Embryonic facial prominence (tissue), 1 donor: ENCODE data around the gene OPHN1.

ENCODE experiments used
- DNase-seq: peaks from one replicate; pipeline ENCODE4 v3.0.0-alpha.2; 2016; ENCODE audit errors: extremely low spot score

OPHN1 gene, protein sequence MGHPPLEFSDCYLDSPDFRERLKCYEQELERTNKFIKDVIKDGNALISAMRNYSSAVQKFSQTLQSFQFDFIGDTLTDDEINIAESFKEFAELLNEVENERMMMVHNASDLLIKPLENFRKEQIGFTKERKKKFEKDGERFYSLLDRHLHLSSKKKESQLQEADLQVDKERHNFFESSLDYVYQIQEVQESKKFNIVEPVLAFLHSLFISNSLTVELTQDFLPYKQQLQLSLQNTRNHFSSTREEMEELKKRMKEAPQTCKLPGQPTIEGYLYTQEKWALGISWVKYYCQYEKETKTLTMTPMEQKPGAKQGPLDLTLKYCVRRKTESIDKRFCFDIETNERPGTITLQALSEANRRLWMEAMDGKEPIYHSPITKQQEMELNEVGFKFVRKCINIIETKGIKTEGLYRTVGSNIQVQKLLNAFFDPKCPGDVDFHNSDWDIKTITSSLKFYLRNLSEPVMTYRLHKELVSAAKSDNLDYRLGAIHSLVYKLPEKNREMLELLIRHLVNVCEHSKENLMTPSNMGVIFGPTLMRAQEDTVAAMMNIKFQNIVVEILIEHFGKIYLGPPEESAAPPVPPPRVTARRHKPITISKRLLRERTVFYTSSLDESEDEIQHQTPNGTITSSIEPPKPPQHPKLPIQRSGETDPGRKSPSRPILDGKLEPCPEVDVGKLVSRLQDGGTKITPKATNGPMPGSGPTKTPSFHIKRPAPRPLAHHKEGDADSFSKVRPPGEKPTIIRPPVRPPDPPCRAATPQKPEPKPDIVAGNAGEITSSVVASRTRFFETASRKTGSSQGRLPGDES

DNA sequence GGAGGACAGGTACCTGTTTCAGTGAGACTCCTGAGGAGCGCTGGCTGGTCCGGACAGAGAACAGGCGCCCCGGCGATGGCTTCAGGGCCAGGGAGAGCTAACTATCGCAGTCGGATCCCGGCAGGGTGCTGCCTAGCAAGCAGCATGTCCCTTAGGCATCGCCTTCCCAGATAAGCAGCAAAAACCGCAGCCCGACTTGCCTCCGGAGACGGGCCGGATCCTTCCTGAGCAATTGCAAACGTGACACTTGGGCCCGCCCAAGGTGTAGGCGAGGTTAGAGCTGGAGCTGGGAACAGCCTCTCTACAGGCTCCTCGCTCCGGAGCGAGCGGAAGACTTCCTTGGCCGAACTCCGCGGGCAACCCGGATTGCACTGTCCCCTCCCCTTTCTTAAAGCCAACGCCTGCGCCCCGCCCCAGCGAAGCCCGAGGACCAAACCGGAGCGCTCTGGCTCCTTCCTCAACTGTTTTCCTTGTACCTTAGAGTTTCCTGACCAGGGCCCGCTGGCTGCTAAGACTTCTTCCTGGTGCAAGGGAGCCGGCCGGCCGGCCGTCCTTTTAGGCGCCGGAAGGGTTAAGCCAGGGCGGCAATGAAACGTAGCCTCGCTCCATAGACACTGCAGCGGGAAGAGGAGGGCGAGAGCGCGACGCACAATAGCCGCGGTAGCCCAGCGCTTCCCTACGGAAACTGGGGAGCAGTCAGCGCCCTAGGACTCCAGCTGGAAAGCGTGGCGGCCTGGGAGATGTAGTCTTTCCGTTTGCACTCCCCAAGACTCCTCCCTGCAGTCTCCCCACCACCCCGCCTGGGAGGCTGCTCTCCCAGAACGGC lies at the start of gene OPHN1:
Gene OPHN1 (minus strand): TSS at position 341 of the 826 bp plus-strand sequence. CDS start 475 bp downstream, outside the sequence.
- peak; percentile 34 for DNase-seq

DNA sequence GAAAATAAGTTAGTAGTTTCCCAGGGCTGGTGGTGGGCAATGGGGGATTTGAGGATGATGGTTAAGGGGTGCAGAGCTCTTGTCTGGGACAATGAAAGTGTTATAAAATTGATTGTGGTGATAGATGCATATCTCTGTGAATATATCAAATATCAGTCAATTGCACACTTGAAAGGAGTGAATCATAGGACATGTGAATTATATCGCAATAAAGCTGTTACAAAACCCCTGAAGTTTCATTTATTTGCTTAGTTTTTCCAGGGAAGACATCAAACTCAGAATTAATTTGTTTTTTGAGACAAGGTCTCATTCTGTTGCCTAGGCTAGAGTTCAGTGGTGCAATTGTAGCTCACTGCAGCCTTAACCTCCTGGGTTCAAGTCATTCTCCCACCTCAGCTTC lies 47.7 kb upstream of the OPHN1 start:
- DNase-seq = no peak

DNA sequence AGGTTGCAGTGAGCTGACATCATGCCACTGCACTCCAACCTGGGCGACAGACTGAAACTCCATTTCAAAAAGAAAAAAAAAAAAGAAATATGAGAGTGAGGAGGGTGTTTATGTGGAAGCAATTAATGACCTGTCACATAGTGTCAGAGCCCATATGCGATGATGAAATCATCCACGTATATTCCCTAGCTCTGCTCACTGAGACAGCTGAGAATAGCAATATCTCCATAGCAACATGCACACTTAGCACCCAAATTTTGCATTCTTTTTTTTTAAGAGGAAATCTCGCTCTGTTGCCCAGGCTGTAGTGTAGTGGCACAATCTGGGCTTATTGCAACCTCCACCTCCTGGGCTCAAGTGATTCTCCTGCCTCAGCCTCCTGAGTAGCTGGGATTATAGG lies 31.5 kb upstream of the OPHN1 start:
- DNase-seq = no peak

DNA sequence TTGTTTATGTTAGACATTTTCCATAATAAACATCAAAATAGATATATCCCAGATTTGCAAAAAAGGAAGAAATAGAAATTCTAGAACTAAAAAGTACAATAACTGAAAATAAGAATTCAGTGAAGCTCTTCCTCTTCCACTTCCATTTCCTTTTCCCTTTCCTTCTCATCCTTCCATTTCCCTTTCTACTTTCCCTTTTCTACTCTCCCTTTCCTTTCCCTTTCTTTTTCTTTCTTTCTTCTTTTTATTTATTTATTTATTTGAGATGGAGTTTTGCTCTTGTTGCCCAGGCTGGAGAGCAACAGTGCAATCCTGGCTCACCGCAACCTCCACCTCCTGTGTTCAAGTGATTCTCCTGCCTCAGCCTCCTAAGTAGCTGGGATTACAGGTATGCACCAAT lies 30.6 kb upstream of the OPHN1 start:
- DNase-seq = no peak

DNA sequence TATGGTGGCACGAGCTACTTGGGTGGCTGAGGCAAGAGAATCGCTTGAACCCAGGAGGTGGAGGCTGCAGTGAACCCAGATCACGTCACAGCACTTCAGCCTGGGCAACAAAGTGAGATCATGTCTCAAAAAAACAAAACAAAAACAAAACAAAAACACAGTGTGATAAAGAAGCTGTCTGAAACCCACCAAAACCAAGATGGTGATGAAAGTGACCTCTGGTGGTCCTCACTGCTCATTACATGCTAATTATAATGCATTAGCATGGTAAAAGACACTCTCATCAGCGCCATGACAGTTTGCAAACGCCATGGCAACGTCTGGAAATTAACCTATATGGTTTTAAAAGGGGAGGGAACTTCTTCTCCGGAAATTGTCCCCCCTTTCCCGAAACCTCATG lies 29.4 kb upstream of the OPHN1 start:
- no peak for DNase-seq

DNA sequence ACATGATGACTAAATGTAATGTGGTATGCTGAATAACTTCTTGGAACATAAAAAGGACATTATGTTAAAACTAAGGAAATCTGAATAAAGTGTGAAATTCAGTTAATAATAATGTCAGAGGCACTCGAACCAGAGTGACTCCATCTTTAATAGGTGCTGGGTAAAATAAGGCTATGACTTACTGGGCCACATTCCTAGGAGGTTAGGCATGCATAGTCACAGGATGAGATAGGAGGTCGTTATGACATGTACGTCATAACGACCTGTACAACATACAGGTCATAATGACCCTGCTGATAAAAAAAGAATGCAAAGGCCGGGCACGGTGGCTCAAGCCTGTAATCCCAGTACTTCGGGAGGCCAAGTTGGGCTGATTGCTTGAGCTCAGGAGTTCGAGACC lies 28.9 kb upstream of the OPHN1 start:
- no peak for DNase-seq

DNA sequence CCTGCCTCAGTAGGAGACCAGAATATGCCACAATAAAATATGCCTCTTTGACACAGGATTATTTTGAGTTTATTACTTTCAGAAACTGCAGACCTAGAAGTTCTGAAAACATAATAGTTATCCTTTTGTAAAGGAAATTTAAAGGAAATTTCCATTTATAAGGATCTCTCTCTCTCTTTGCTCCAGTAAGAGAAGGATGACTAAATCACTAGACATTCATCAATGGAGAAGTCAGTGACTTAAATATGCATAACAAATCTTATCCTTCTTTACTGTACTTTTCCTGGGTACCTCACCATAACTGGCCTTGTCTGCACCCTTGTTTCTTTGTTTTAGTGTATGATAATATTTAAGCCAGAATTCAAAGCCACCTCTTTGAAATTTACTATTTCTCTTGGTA lies 28.3 kb upstream of the OPHN1 start:
- no peak for DNase-seq

DNA sequence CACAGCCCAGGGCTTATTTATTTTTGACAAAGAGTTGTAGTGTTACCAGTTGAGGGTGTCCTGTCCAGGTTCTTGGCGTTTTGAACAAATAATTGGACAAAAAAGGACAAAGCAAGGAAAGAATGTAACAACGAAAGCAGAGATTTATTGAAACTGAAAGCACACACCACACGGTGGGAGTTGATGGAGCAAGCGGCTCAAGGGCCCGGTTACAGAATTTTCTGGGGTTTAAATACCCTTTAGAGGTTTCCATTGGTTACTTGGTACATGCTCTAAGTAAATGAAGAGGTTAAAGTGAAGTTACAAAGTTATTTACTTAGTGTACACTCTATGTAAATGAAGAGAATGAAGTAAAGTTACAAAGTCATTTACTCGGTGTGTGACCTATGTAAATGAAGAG lies 27.8 kb upstream of the OPHN1 start:
- DNase-seq = no peak

DNA sequence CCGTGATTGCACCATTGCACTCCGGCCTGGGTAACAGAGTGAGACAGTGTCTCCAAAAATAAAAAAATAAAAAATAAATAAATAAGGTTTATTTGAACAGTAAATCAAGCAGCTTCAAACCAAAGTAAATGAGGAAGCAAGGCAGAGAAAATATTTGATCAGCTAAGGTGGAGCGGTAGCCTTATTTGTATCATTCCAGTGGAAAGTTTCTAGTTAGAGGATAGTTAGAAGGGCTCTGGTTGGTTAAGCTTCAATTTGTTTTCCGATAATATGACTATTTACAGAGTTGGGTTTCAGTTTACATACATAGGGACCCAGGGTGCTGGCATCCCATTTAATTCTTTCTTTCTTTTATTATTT lies 21.8 kb upstream of the OPHN1 start:
- no peak for DNase-seq

DNA sequence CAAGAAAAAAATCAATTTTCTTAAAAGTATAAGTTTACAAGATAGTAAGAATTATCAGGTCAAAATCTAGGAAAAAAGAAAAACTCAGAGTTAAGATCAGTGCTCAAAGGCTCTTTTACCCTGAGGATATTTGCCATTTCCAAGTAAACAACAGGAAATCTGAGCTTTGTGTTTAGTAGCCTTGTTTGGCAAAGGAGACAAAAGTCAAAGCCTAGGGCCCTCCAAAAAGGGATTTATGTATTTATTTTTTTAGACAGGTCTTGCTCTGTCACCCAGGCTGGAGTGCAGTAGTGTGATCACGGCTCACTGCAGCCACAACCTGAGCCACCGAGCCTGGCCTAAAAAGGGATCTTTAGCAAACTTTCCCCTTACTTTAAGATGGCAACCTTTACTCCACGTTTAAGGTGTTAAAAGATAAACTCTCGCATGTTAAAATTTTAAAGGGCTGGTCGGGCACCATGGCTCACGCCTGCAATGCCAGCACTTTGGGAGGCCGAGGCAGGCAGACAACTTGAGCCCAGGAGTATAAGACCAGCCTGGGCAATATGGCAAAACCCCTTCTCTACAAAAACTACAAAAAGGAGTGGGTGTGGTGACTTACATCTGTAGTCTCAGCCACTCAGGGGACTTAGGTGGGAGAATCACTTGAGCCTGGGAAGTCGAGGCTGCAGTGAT lies 21.3 kb upstream of the OPHN1 start:
- DNase-seq = no peak

DNA sequence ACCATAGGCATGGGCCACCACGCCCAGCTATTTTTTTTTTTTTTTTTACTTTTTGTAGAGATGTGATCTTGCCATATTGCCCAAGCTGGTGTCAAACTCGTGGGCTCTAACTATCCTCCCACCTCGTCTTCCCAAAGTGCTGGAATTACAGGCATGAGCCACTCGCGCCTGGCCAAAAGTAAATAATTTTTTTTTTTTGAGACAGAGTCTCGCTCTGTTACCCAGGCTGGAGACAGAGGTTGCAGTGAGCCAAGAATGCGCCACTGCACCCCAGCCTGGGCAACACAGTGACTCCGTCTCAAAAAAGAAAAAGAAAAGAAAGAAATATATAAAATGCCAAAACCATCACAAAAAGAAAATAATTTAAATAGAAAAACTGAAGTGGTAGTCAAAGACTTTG lies 18.4 kb upstream of the OPHN1 start:
- no peak for DNase-seq

DNA sequence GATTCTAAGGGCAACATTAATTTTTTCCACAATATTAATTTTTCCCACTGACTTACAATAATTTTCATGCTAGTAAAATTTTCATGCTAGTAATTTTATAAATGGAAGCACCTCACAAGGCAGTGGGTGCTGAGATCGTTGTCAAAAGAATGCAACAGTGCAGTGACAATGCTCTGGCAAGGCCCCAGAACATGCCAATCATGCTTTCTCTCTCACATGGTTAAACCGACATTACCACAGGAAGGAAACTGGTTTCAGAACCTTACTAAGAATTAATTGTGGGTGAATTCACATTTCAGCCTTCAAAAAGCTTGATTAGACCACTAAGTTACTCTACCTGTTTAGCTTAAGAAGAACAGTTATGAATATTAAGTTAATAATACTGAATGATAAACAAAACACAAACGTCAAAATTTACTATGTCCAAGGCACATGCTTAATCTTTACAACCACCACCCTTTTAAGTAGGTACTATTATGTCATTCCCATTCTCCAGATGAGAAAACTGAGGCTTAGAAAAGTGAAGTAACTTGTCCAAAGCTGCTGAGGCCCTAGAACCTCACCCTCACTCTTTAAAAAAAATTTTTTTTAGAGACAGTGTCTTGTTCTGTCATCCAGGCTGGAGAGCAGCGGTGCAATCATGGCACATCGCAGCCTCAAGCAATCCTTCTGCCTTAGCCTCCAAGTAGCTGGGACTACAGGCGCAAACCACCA lies 10.0 kb upstream of the OPHN1 start:
- no peak for DNase-seq

DNA sequence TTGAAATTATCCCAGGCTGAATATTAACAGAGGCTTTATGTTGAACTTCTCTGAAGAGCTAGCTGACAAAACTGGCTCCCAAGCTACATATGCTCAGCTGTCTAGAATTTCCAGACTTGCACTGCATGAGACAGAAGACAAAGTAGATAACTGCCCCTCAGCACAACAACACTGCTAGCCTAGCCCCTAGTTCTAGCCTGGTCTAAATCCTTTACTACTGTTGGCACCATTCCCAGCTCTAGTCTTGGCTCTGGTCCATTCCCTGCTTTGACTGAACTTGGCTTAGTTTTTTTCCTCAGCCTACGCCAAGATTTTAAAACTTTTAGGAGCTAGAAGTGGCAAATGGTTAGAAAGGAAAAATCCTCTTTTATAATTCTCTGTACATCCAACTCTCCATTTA lies 7.6 kb upstream of the OPHN1 start:
- DNase-seq = peak; percentile 9

DNA sequence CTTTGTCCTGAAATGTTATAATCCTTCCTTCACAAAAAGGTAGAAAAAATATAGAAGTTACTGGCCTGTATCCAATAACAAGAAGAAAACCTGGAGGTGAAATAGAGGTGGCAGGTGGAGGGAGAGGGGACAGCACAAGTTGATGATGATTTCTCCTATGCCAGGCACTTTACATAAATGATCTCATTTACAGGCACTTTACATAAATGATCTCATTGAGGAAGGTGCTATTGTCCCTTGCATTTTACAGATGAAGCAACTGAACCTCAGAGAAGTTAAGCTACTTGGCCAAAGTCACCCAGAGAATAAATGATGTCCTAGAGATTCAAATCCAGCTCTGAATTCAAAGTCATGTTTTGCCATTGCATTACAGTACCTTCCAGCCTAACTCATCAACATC lies 7.1 kb upstream of the OPHN1 start:
- no peak for DNase-seq

DNA sequence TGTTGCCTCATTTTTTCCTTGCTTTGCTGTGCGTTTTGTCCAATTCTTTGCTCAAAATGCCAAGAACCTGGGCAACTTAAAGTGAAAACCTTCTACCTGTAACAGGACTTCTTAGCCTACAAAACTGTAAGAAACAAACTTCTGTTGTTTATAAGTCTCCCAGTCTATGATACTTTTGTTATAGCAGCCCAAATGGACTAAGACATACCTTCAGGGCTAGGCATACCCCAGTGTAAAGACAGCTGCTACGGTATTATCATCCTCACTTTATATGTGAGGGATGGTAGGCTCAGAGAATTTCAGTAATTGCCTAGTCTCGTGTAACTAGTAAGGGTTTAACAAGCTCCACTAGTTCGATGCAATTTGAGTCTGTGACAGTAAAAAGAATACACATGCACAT lies 6.0 kb upstream of the OPHN1 start:
- no peak for DNase-seq

DNA sequence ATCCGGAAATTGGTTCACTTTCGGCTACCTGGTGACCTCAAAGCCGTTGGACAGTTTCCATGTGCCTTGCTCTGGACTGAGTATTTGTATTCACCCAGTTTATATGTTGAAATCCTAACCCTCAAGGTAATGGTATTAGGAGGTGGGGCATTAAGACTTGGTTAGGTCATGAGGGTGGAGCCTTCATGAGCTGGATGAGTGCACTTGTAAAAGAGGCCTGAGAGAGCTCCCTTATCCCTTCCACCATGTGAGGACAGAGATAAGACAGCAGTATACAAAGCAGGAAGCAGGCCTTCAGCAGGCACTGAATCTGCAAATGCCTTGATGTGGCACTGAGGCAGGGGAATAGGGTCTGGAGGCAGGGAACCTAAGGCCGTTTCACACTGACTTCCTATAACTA lies 5.3 kb upstream of the OPHN1 start:
- no peak for DNase-seq

DNA sequence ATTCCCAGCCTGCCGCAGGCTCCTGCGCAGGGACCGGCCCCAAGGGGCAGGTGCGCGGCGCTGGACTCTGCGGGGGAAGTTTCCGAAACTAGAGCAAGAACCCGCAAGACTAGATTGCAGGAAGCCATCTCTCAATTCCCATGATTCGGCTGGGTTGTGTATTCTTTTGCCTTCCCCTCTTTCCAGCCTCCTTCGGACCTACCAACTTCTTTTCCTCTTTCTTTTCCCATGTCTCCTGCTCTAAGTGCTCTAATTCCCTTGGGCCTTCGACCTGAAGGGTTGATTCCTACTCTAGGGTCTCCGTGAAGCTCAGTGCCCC lies 645 bp upstream of the OPHN1 start:
- no peak for DNase-seq

DNA sequence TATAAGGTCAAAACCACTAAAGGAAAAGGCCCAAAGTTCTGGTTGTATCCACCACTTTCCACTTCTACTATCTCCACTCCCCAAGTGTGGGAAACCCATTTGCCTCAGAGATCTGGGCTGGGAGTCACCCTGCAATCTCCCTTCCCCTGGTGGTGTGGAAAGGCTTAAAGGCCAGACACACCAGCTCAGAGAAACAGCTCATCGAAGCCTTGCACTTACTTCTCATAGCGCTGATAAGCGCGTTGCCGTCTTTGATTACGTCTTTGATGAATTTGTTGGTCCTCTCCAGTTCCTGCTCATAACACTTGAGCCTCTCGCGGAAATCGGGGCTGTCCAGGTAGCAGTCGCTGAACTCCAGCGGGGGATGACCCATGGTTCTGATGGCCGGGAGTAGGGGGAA lies 647 bp downstream of the OPHN1 start:
- DNase-seq = no peak

DNA sequence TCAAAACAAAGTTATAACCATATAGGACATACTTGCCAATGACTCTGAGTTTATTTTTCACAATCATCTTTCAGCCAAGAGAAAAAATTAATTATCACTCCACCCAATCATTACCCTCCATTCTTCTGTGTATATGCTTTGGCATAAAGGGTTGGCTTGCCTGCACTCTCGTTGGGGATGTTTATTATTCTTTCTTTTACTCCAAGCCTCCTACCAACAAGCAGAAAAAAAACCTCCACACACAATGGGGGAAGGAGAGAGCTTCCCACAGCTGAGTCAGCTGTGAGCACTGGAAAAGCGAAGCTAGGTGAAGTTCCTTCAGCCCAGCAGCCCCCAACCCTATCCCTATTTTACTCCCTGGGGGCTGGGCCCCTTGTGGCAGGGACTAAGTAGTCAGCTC lies 1.5 kb downstream of the OPHN1 start:
- DNase-seq = no peak

DNA sequence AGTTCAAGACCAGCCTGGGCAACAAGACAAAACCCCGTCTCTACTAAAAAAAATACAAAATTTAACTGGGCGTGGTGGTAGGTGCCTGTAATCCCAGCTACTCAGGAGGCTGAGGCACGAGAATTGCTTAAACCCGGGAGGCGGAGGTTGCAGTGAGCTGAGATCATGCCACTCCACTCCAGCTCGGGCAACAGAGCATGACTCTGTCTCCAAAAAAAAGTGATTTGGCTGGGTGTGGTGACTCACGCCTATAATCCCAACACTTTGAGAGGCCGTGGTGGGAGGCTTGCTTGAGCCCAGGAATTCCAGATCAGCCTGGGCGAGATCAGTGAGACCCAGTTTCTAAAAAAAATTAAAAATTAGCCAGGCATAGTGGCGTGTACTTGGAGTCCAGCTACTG lies 4.1 kb downstream of the OPHN1 start:
- no peak for DNase-seq

DNA sequence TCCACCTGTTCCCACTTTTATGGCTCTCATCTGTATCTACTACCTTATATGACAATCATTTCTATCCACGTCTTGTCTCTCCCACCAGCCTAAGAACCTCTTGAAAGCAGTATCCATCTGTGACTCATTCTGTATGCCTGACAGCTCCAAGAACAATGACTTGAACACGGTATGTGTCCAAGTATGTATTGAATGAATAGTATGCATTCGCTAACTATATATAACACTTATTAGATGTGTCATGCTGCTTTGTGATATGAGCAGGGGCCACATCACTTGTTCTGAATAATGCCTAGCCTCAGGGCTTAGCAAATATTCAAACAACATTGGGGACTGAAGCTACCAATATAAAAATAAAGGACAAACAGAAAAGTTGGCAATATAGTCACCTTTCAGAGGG lies 4.9 kb downstream of the OPHN1 start:
- DNase-seq = no peak
